HL-60 (cell line): ENCODE results near the gene STK17B.

Experiments used
- GABPA ChIP-seq: IDR thresholded peaks from 2 replicates; pipeline ENCODE4 v1.6.1; 2012; ENCODE audit warnings: low read depth
- TF ChIP-seq, protein P1 (sequence below): IDR thresholded peaks from one replicate; pipeline ENCODE4 v1.5.1; 2011; ENCODE audit warnings: low read length, control low read depth, inconsistent platforms; ENCODE audit not compliant: insufficient read depth

- TF ChIP-seq GABPA, result no peak
- TF ChIP-seq, protein P1, sequence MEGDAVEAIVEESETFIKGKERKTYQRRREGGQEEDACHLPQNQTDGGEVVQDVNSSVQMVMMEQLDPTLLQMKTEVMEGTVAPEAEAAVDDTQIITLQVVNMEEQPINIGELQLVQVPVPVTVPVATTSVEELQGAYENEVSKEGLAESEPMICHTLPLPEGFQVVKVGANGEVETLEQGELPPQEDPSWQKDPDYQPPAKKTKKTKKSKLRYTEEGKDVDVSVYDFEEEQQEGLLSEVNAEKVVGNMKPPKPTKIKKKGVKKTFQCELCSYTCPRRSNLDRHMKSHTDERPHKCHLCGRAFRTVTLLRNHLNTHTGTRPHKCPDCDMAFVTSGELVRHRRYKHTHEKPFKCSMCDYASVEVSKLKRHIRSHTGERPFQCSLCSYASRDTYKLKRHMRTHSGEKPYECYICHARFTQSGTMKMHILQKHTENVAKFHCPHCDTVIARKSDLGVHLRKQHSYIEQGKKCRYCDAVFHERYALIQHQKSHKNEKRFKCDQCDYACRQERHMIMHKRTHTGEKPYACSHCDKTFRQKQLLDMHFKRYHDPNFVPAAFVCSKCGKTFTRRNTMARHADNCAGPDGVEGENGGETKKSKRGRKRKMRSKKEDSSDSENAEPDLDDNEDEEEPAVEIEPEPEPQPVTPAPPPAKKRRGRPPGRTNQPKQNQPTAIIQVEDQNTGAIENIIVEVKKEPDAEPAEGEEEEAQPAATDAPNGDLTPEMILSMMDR, result no peak
Measured at GRCh38 chr2:196105951-196106350, 65.4 kb downstream of the STK17B start.
